Hematopoietic multipotent progenitor cell treated with erythropoietin and hydrocortisone succinate and interleukin-3 and kit ligand, for 6 days (in vitro differentiated cells): ENCODE data around the gene EFHD2.
"Not testable (repeated sequence)": the region's sequence is repeated elsewhere in the genome, so short reads cannot be mapped to it uniquely, and the experiment has no call there.

Source experiments
- DNase-seq: peaks from one replicate; pipeline ENCODE4 v3.0.0-alpha.2; 2015

Gene EFHD2, protein sequence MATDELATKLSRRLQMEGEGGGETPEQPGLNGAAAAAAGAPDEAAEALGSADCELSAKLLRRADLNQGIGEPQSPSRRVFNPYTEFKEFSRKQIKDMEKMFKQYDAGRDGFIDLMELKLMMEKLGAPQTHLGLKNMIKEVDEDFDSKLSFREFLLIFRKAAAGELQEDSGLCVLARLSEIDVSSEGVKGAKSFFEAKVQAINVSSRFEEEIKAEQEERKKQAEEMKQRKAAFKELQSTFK

DNA sequence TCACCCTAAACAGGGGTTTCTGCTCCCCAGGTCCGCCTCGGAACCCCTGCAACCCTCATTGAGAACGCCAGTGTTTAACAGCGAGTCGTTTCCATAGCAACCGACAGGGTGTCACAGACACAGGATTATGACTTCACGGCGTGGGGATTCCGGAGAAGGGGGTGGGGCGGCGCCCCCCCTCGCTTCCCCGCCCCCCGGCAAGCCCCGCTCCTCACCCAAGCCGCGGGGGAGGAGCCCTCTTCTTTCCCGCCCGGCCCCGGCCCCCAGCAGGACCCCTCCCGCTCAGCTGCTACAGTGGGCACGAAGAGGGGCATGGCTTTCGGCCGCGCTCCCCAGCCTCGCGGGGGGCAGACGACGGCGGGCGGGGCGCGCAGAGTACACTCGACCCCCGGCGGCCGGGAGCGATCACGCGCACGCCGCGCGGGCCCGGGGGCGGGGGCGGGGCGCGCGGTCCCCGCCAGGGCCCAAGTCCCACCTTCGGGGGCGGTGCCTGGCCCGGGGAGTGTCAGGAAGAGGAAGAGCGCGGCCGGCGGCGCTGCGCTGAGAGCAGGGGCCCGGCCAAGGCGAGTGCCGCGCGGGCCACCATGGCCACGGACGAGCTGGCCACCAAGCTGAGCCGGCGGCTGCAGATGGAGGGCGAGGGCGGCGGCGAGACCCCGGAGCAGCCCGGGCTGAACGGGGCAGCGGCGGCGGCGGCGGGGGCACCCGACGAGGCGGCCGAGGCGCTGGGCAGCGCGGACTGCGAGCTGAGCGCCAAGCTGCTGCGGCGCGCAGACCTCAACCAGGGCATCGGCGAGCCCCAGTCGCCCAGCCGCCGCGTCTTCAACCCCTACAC, at the start of gene EFHD2:
EFHD2 (plus strand) TSS at position 501 of the 835 bp plus-strand sequence; CDS start at position 585, 84 bp downstream.
- DNase-seq, result peak; percentile 91

DNA sequence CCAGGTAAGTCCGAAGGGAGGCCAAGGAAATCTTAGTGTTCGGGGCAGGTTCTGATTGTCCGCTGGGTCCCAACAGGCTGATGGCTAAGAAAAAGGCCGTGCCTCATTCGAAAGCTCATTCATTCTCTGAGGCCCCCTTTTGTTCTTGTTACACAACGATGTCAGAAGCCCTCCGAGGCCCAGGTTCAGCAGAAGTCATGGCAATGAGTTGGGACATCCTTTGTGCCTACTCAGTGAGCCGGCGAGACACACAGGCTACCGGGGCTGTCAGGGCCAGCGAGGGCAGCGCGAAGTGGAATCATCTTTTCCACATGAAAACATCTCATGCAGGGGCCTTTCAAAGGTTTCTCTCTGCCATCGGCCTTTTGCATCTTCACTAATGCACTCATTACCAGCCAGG, 49.0 kb upstream of the EFHD2 start:
- DNase-seq, result no peak

DNA sequence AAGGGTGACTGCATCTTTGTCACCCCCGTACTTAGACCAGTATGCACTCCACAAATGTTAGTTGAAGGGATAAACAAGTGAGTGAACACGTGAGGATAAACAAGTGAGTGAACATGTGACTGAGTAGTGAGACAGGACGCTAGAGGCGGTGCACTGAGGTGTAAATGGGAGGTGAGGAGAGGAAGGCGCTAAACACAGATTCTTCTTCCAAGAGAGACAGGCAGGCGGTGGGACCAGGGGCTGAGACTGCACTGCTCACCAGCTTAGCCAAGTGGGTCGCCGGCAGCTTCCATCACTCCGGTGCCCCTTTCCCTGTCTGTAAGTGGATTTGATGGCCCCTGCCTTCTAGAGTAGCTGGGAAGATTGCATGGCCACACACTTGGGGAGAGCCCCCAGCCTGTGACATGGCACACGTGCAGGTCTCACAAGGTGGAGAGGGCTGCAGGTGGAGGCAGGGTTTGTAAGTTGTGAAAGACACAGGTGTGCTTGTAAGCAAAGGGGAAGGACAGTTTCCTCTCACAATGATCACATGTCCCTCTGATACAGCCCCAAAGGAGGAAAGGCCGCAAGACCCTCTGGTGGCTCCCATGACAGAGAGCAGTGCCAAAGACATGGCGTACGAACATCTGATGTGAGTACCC, 47.5 kb upstream of the EFHD2 start:
- no peak for DNase-seq

DNA sequence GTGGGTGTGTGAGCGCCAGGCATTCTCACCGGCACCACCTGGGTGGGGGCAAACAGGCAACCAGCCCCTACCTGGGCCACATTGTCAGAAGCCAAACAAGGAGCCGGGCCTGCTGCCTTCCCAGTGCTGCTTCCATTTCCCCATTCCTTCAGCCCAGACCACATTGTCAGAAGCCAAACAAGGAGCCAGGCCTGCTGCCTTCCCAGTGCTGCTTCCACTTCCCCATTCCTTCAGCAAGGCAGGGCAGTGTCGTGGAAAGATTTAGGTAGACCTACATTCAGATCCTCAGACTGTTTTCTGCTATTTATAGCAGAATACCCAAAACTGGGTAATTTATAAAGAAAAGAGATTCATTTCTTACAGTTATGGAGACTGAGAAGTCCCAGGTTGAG, 47.0 kb upstream of the EFHD2 start:
- no peak for DNase-seq

DNA sequence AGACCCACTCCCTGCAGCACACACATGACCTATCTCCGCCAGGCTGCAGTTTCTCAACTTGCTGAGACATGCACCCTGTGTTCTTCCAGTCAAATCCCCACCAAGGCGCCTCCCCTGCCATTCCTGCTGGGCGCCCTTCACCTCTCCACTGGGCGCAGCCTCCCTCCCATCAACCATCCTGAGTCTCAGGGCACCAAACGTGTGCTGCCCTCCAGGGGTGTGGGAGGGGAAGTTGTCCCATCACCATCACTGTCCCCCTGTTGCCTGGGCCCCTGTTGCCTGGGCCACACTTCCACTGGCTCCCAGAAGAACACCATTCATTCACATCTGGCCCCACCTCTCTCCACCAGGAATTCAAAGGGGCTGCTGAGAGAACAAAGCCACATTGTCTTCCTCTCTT, 44.9 kb upstream of the EFHD2 start:
- no peak for DNase-seq

DNA sequence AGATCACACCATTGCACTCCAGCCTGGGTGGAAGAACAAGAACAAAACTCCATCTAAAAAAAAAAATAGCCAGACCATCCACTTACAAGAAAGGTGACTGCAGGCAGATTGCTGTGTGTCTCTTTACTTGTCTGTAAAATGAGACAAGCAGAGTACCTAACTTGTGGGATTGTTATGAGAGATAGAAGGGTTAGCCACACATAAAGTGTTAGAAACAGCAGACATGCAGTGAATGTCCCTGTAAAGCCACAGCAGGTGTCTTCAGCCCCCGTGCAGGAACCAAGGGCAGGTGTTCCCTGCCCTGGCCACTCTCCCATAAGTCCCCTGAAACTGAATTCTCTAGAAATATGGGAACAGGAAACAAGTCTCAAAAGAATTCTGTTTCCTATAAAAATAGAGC, 40.8 kb upstream of the EFHD2 start:
- no peak for DNase-seq

DNA sequence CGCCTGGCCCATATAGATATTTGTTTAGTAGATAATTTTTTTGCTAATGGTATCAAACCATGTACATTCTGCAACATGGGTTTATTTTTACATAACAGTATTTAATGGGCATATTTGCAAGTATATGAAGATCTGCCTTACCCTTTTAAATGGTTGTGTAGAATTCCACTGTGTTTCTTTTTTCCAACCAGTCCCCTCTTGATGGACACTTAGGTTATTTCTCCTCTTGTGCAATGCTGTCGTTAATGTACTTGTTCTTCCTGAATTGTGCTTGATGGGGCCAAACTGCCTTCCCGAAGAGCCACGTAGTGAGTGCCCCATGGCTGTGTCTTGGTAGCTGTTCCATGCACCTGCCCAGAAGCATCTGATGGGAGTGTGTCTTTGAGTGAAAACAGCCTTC, 39.4 kb upstream of the EFHD2 start:
- DNase-seq, result no peak

DNA sequence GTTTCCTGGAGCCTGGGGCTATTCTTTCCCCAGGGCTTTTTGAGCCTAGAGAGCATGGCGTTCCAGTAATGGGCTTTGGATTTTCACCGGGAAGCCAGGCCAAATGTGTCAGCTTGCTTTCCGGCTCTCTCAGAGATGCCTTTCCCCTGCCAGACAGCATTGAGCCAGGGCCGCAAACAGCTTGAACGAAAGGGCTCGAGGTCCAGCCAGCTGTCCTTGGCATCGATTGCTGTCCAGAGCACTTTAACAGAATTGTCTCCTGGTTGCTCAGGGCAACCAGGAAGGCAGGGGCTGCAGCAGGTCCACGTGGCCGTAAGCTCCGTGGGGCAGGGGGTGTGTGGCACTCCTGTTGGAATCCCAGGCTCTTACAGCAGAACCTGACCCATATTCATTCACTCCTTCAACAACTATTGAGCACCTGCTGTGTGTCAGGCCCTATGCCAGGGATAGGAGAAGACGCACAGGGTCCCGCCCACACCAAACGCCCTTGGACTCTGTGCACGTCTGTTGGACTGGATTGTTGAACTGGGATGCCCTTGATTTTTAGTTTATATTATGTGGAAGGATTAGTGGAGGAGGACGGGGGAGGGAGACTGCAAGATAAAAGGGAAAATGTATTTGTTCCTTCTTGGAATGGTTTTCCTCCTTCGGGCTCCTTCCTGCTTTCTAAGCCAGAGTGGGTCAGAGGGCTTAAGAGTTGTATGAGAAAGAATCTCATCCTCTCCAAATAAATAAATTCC, 38.7 kb upstream of the EFHD2 start:
- no peak for DNase-seq

DNA sequence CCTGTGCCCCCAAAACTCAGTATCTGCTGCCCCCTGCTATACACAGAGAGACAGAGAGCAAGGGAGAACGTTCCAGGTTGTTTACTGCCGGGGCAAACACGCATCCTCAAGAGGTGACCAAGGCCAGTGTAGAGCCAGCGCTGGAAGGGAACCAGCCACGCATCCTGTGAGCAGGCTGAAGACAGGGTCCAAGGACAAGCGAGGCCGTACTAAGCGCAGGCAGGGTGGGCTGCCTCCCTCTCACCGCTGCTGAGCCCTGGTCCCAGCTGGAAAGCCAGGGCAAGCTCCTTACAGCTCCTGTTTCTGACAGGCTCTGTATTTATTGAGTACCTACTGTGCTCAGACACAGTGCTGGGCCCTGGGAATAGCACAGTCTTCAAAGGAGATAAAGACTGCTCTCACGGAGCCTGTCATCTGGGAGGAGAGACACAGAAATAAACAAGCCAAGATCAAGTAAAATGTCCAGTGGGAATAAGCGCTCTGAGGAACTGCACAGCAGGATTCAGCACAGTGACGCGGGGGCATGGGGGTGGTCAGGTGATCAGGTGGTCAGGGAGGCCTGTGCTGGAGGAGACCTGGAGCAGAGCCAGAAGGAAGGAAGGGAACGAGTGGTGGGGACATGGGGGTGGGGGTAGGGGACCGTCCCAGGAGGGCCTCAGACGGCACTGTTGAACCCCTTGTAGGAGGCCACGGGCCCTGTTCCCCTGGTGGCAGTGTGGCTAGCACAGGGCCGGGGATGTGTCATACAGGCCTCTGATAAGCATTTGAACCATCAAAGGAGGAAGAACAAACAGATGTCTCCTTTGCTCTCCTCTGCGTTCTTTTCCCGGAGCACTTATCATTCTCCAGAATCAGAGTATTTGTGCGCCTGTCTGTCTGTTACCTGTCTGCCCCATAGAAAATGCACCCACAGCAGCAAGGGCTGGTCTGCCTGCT, 37.8 kb upstream of the EFHD2 start:
- no peak for DNase-seq

DNA sequence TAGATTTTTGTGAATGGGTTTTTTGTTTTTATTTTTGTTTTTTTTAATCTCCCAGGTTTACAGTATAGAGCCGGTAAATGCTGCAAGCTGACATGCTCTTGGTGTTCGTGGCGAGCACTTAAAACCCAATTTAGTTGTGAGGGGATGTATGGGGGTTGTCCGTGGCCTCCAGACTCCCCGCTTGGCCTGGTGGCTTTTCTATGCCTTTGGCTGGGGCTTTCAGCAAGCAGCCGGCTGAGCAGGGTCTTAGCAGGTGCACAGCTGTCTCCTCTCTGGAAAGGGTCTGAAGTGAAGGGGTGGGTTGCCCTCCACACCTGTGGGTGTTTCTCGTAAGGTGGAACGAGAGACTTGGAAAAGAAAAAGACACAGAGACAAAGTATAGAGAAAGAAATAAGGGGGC, 31.0 kb upstream of the EFHD2 start:
- DNase-seq, result no peak

DNA sequence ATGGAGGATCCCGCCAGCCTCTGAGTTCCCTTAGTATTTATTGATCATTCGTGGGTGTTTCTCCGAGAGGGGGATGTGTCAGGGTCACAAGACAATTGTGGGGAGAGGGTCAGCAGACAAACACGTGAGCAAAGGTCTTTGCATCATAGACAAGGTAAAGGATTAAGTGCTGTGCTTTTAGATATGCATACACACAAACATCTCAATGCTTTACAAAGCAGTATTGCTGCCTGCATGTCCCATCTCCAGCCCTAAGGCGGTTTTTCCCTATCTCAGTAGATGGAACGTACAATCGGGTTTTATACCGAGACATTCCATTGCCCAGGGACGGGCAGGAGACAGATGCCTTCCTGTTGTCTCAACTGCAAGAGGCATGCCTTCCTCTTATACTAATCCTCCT, 30.5 kb upstream of the EFHD2 start:
- DNase-seq, result not testable (repeated sequence)

DNA sequence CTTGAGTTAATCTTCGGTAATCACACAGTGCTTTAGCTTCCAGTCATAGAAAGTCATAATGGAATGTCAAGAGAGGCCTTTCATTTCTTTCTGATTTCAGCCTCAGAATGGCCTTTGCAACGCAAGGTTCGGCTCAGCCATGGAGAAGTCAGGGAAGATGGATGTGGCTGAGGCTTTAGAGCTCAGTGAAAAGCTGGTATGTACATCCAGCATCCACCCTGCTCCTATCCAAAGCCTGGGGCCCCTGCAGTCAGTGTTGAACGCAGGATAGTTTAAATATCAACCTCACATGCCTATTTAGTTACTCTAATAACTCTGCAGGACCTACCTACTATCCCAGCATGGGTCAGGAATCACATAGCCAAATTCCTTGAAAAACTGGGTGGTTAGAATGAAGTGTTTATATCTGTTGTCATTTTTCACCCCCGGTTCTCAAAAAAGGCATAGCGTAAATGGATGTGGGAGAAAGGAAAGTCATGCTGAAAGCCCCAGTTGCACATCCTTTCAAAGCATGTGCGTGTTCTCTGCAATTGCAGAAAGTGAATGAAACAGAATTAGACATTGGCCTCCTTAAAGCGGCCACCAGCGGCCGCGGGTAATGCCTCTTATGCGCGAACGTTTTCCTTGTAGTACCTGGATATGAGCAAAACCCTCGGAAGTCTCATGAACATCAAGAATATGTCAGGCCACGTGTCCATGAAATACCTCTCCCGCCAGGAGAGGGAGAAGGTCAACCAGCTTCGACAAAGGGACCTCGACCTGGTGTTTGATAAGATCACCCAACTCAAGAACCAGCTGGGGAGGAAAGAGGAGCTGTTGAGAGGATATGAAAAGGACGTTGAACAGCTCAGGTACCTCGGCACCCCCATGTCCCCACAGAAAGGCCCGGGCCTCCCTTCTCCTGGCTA, 28.8 kb upstream of the EFHD2 start:
- no peak for DNase-seq

DNA sequence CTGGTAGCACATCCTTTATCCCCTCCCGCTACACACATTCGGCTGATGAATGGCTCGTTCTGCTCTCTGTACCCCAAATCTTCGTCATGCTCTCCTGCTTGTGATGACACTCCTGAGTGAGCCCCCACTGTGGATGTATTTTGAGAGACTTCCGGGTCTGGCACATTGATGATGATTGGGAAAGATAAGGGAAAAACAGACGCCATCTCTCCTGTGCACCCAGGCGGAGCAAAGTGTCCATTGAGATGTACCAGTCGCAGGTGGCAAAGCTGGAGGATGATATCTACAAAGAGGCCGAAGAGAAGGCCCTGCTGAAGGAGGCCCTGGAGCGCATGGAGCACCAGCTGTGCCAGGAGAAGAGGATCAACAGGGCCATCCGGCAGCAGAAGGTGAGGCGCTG, 27.9 kb upstream of the EFHD2 start:
- no peak for DNase-seq

DNA sequence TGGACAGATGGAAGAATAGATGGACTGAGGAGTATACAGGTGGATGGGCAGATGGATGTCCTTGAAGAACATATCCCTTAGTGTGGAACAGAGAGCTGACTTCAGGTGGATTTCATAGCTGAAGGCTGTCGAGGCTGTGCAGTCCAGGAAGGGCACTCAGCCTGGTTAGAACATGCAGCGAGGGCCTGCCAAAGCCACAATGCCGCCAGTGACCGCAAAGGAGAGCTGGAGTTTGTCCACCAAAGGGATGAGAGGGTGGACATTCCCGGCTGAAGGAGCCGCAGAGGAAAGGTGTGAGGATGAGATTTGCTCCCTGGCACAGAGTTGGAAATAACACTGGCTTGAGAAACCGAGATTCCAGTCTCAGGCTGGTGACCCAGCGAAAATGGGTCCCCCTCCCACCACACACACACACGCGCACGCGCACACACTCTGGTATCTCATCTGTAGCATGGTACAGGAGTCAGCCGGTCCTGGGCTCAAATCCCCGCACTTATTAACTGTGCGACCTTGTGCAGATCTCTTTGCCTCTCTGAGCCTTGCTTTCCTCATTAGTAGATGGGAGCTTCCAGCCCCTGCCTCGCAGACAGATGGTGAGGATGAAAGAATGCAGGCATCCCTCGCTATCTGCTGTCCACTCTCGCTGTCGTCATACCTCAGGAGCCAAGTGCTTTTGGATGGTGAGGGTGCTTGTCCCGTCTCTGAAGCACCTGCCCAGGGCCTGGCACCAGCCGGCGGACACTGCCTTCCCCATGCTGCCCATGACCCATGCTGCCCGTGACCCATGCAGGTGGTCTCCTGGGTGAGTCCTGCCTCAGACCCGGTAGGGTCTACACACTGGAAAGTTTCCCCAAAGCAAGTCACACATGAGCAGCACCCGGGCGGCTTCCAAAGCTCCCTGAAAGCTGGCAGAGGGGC, 26.8 kb upstream of the EFHD2 start:
- no peak for DNase-seq

DNA sequence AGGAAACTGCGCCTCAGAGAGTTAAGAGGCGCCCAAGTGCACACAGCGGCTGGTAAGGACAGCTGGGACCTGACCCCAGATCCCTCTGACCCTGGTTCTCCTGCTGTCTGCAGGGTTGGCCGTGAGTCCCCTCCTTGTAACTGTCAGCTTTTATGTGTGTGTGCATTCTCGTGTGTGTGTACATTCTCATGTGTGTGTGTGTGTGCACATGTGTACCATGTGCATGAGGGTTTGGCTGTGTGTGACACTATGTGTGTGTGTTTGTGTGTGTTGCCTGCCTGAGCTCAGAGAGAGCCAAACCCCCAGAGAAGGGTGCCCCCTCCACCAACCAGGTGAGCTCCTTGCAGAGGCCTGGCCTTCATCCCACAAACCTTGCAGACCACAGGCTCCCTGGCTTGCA, 25.9 kb upstream of the EFHD2 start:
- no peak for DNase-seq

DNA sequence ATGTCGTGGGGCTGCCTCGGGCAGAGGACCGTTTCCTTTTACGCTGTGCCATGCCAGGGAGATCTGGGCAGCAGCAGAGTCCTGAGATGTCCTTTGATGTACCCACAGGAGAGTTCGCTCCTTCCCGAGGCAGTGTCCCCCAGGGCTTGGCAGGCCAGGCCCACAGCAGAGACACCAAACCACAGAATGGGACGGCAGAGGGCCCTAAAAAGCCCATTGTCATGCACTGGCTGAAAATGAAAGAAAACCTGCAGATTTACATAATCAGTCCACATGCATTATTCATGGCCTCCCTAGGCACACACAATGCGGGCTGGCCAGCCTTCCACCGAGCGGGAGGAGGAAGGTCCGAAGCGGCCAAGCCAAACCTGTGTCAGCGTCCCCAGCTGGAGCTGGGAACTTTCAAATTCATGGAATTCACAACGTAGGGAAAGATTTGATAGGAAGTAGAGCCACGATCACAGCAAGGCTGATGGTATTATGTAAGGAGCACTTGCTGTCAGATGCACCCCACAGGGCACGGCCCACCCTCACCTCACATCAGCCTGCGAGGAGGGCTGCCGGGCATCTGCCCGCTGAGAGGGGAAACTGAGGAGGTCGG, 25.3 kb upstream of the EFHD2 start:
- DNase-seq, result peak; percentile 27

DNA sequence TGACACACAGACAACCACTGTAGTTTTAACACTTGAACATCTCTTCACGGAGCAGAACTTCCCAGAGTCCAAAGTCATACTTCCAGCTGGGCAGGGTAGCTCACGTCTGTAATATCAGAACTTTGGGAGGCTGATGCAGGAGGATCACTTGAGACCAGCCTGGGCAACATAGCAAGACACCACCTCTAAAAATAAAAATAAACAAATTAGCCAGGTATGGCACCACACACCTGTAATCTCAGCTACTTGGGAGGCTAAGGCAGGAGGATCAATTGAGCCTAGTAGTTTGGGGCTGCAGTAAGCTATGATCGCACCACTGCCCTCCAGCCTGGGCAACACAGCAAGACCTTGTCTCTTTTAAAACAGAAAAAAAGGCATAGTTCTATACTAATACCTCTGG, 24.3 kb upstream of the EFHD2 start:
- no peak for DNase-seq

DNA sequence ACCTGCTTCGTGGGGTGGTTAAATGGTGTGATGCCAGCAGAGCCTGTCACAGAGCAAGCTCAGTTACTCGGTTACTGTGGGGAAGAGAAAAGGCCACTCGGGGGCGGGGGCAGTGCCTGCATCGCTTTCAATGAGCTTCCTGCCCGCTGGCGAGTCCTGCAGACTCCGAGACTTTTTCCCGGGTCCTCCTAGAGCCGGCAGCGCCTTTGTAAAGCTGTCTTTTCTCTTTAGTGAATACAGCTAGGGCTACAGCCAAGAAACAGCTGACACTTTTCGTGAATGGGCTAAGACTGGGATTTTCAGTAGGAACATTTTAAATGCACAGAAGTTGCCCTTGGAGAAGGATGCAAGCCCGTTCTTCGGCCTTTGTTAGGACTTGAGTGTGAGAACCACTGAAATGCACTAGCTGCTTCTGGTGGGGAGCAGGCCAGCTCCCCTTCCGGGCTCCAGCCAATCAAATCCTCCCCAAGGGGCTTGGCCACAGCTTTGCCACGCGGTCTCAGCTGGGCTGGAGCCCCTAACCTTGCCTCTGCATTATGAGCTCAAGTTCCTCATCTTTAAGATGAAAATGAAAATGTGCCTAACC, 23.4 kb upstream of the EFHD2 start:
- peak; percentile 50 for DNase-seq
